GM19351 (cell line): ENCODE measurements around the gene RPS6KA1.
"Not testable (repeated sequence)": the region's sequence is repeated elsewhere in the genome, so short reads cannot be mapped to it uniquely, and the experiment has no call there.

Experiments
- ATAC-seq: cut with Tn5 transposase; IDR thresholded peaks from one replicate; pipeline ENCODE4 v1.9.1; 2021; ENCODE audit warnings: mild to moderate bottlenecking, moderate library complexity; ENCODE audit not compliant: unreplicated experiment

The RPS6KA1 gene

GRCh38 chr1:26529655-26530409 is at the start of gene RPS6KA1:
Gene RPS6KA1 (plus strand): TSS chr1:26529761. CDS start chr1:26529921, 160 bp downstream.
- peak; percentile 87 for ATAC-seq

GRCh38 chr1:26482921-26483320 is 46.6 kb upstream of the RPS6KA1 start:
- no peak for ATAC-seq

- ATAC-seq = no peak
Measured at GRCh38 chr1:26483980-26484379, 45.6 kb upstream of the RPS6KA1 start.

GRCh38 chr1:26490155-26490554 is 39.4 kb upstream of the RPS6KA1 start:
- ATAC-seq = no peak

- ATAC-seq = no peak
Measured at GRCh38 chr1:26493267-26493666, 36.3 kb upstream of the RPS6KA1 start.

- ATAC-seq = no peak
Measured at GRCh38 chr1:26493938-26494337, 35.6 kb upstream of the RPS6KA1 start.

GRCh38 chr1:26496861-26497260 is 32.7 kb upstream of the RPS6KA1 start:
- ATAC-seq = no peak

- no peak for ATAC-seq
Measured at GRCh38 chr1:26498894-26499293, 30.7 kb upstream of the RPS6KA1 start.

GRCh38 chr1:26500488-26501175 is 28.9 kb upstream of the RPS6KA1 start:
- ATAC-seq = peak; percentile 56

GRCh38 chr1:26510711-26511110 is 18.9 kb upstream of the RPS6KA1 start:
- ATAC-seq = not testable (repeated sequence)

- ATAC-seq = not testable (repeated sequence)
Measured at GRCh38 chr1:26515836-26516235, 13.7 kb upstream of the RPS6KA1 start.

- no peak for ATAC-seq
Measured at GRCh38 chr1:26516987-26517765, 12.4 kb upstream of the RPS6KA1 start.

- no peak for ATAC-seq
Measured at GRCh38 chr1:26517766-26518049, 11.9 kb upstream of the RPS6KA1 start.

GRCh38 chr1:26518355-26518754 is 11.2 kb upstream of the RPS6KA1 start:
- ATAC-seq = no peak

- no peak for ATAC-seq
Measured at GRCh38 chr1:26520339-26520738, 9.2 kb upstream of the RPS6KA1 start.

- no peak for ATAC-seq
Measured at GRCh38 chr1:26521669-26522030, 7.9 kb upstream of the RPS6KA1 start.

- no peak for ATAC-seq
Measured at GRCh38 chr1:26522073-26522472, 7.5 kb upstream of the RPS6KA1 start.

- no peak for ATAC-seq
Measured at GRCh38 chr1:26524181-26524580, 5.4 kb upstream of the RPS6KA1 start.

- no peak for ATAC-seq
Measured at GRCh38 chr1:26526287-26526686, 3.3 kb upstream of the RPS6KA1 start.

- peak; percentile 15 for ATAC-seq
Measured at GRCh38 chr1:26529405-26529654, 231 bp upstream of the RPS6KA1 start.

- ATAC-seq = no peak
Measured at GRCh38 chr1:26530410-26530894, 891 bp downstream of the RPS6KA1 start.
